ENCODE results near the gene TC2N.

DNA sequence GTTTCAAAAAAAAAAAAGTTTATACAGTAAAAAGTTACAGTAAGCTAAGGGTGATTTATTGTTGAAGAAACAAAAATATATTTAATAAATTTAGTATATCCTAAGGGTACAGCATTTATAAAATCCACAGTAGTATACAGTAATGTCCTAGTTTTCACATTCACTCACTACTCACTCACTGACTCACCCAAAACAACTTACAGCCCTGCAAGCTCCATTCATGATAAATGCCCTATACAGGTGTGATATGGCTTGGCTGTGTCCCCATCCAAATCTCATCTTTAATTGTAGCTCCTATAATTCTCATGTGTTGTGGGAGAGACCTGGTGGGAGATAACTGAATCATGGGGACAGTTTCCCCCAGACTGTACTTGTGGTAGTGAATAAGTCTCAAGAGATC is 61.7 kb downstream of the TC2N start:
- no peak for TF ChIP-seq YY1 (IDR thresholded peaks at IDR 0.05; ENCODE audit: insufficient read depth, insufficient read length)
- TF ChIP-seq ZNF274 (IDR thresholded peaks at IDR 0.05; ENCODE audit: low read depth, low read length), result no peak
- no peak for TF ChIP-seq SUZ12 (IDR thresholded peaks at IDR 0.05; ENCODE audit: extremely low read depth, insufficient read depth, insufficient read length)
